Fibroblast of villous mesenchyme (primary cell): ENCODE measurements around the gene OR2T27. TPM values are rescaled to one million over a fixed set of nuclear protein-coding genes. Genes with fewer than 3 reads are reported as not detected.

ENCODE experiments used
- DNase-seq: peaks from one replicate; pipeline ENCODE4 v3.0.0-alpha.2; 2010; ENCODE audit warnings: low read depth
- H3K4me3 ChIP-seq: 2 replicates; pipeline ENCODE4 v1.5.1; 2011; ENCODE audit warnings: low read depth, mild to moderate bottlenecking, low read length
- total RNA-seq: library from RNA; depleted of rRNA; stranded (reverse); fragments of >200 nt; gene quantifications from 2 replicates; pipeline ENCODE4 v1.2.3, GENCODE V29; 2012
- TF ChIP-seq, protein P1 (sequence below): IDR thresholded peaks from 2 replicates; pipeline ENCODE4 v1.5.1; 2012; ENCODE audit warnings: low read depth, mild to moderate bottlenecking, low read length; ENCODE audit not compliant: insufficient read depth

Gene OR2T27
- total RNA-seq, 1 donor, result not detected

DNA sequence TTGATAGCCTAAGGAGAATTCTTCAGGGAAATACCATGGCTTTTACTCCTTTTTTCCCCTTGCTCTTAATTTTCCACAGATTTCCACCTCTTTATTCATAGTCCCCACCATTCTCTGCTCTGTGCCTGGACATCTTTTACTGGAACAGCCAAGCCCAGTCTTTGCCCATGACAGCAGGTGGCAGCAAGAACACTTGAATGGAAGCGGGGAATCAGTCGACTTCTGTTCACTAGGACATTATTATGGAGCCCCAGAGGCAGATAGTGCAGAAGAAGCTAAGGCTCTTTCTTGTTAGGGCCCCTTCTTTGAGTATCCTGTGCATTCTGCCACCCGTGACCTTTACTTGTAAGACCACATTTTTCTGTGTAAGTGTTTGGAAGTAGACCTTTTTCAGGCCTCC is 40.9 kb upstream of the OR2T27 start:
- TF ChIP-seq, protein P1, sequence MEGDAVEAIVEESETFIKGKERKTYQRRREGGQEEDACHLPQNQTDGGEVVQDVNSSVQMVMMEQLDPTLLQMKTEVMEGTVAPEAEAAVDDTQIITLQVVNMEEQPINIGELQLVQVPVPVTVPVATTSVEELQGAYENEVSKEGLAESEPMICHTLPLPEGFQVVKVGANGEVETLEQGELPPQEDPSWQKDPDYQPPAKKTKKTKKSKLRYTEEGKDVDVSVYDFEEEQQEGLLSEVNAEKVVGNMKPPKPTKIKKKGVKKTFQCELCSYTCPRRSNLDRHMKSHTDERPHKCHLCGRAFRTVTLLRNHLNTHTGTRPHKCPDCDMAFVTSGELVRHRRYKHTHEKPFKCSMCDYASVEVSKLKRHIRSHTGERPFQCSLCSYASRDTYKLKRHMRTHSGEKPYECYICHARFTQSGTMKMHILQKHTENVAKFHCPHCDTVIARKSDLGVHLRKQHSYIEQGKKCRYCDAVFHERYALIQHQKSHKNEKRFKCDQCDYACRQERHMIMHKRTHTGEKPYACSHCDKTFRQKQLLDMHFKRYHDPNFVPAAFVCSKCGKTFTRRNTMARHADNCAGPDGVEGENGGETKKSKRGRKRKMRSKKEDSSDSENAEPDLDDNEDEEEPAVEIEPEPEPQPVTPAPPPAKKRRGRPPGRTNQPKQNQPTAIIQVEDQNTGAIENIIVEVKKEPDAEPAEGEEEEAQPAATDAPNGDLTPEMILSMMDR, result no peak
- no peak for DNase-seq

DNA sequence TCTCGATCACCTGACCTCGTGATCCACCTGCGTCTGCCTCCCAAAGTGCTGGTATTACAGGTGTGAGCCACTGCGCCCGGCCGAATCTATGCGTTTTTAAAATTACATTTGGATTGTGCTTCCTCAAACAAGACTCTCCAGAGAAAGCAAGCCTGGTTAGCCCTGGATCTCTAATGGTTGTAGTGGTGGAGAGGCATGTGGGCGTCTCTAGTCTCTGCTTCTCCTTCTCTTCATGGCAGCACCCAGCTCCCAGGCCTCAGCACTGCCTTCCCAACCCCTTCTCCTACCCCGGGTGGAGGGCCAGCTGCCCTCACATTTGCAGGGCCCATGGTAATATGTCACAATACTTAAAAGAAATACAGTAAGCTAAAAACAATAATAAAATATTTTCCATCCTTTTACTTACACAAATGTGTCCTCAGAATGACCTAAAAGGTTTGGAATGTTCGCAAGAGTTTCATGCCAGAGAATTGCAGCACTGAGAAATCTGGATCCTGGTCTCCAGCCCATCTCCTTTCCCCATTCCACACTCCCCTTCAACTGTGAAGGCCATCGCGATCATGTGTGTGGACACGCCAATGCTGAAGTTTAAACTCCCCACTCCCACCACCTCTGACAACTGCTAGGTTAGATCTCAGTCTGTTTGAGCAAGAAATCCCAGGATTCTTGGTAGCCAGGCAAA is 40.3 kb upstream of the OR2T27 start:
- no peak overlapping the region for H3K4me3 ChIP-seq
- TF ChIP-seq, protein P1, result no peak
- peak; percentile 2 for DNase-seq

More for the DNA sequence above, 40.9 kb upstream of the OR2T27 start:
- no peak overlapping the region for H3K4me3 ChIP-seq

DNA sequence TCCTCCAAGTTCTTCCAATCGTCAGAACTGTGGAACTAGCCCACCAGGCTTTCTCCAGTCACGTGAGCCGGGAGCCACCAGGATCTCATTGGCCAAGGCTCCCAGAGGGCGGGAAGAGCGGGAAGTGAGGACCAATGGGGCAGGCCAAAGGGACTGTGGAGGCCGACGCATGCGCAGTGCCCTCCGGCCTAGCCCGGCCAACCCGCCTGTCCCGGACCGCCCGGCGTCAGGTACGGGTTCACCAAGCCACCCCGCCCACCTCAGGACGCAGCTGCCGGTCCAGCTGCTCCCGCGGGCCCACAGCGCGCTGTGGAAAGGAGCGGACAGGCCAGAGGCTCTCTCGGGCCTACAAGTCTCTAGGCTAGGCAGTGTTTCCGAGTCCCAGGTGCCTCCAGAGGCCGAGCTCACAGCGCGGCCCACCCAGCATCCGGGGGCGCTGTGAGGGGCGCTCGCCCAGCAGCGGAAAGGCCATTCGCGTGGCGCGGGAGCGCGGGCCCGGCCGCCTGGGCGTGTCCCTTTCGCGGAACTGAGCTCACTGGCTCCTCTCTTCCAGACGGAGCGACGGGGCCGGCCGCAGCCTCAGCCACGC is 36.3 kb upstream of the OR2T27 start:
- no peak for DNase-seq
- no peak overlapping the region for H3K4me3 ChIP-seq
- TF ChIP-seq, protein P1, result no peak

DNA sequence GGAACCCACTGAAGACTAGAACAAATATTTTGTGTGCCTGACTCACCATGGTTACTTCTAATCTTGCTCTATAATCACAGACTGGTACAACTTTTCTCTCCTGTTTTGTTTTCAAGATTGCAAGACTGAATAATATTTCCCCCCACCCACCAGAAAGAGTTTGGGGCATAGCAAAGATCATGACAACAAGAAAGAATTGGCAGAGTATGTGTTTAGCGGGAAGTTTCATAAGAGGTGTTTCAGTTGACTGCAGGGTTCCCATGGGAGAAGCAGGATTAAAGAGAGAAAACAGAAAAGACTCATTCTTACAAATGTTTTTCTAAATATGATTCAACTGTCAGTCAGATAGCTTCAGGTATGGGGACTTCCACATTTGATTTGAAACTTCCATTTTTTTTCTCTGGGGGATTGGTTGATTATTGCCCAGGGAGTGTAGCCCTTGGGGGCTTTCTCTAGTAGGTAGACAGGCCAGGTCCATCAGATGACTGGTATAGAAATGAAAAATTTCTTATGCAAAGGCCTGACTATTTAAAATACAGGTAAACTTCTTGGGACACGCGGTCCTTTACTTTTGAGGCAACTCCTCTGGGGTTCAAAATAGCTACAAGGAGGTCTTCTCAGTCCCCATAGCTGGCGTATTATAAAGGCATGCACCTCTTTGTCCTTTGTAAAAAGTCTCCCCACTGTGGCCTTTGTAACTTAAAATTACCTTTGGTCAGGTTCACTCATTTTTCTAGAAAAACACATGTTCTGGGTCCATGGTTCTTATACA is 33.4 kb upstream of the OR2T27 start:
- TF ChIP-seq, protein P1, result no peak
- no peak for DNase-seq
- H3K4me3 ChIP-seq, result no peak overlapping the region

DNA sequence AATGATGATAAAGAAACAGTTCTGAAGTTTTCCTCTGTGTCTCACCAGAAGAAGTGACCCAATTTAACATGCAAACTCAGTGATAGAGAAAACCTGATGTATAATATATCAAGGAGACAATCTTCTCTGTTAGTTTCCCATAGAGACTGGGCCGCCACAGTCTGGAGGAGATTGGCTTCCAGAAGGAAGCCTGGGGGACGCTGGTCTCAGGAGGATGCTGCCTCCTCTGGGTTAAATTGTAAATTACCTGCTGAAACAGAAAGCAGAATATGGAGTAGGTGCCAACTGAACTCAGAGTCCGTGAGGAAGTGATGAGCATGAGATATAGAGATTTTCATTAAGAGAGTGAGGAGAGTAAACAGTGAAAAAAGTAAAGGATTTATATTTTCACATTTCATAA is 31.5 kb upstream of the OR2T27 start:
- TF ChIP-seq, protein P1, result no peak
- H3K4me3 ChIP-seq, result no peak overlapping the region
- no peak for DNase-seq

DNA sequence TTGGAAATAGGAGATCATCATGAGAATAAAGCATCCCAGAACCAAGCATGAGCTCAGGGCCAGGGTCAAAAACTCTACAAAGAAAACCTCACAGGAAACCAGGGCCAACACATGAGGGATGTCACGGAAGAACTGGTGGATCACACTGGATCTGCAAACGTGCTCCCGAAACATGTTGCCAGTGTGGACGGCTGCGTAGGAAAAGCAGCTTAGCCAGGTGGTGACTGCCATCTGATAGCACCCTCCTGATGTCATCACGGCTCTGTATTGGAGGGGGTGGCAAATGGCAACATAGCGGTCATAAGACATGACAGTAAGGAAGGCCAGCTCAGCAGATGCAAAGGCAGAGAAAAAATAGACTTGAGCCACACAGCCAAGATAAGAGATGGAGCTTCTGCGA is 26.3 kb upstream of the OR2T27 start:
- TF ChIP-seq, protein P1, result no peak
- DNase-seq, result no peak
- H3K4me3 ChIP-seq, result no peak overlapping the region
